Heart left ventricle (tissue), 13 donors: ENCODE measurements around the gene FAM83F.

Experiments used
- CTCF ChIP-seq, 12 donors: fragments of 200-600 bp; sonication (generic) in 4 of 12; IDR thresholded peaks; one replicate each; pipeline versions ENCODE4 v1.5.0 to v1.8.0; 2018 to 2022; ENCODE audit warnings: antibody characterized with exemption in 12 of 12, mild to moderate bottlenecking in 5 of 12
- POLR2A ChIP-seq, 2 donors: fragments of 450-650 bp; IDR thresholded peaks; one replicate each; pipeline ENCODE4 v1.6.1; 2017; ENCODE audit warnings: antibody characterized with exemption in 2 of 2, mild to moderate bottlenecking in 2 of 2, moderate library complexity in 2 of 2
- donor health status: ischemic (EF 13 %, LVEDD 7.1; RV severe dilation, severe dysfunction).
- donor health status: DM: no; HTN: yes; CAD: no.
- donor health status: DM: no; HTN: no; CAD: no.
- donor health status: ischemic (EF 25% LVEDD 6.9; RV normal size, moderate dysfunction).
- donor health status: ischemic (EF 25% LVEDD 5.7; RV mildly dilated, moderate dysfunction).
- donor health status: ischemic (EF 35%, LVEDD 5.7; RV mildly dilated, moderate dysfunction).
- donor health status: nonischemic (EF 11% LVEDD 7.7; RV severe dilation, severe dysfunction).
- donor health status: DM: yes; HTN: yes; CAD: no.
- donor health status: PGD.
- donor health status: ischemic (EF 29% LVEDD 5.4; RV normal size, mild dysfunction).
- donor health status: nonischemic (EF 23%, LVEDD 6.1; RV moderate dilation, normal function).

- TF ChIP-seq POLR2A (IDR thresholded peaks at IDR 0.05) (no peak), CTCF (IDR thresholded peaks at IDR 0.05) (no peak)
These were observed 3.4 kb downstream of the FAM83F start for GRCh38 chr22:39997939-39998726.
